GOT3 (cell line): ENCODE results near the gene NCOA1.

Experiments used
- DNase-seq: peaks from one replicate; lab custom pipeline; 2025; ENCODE audit warnings: mixed read lengths; lab: John Stamatoyannopoulos, UW

Gene NCOA1

DNA sequence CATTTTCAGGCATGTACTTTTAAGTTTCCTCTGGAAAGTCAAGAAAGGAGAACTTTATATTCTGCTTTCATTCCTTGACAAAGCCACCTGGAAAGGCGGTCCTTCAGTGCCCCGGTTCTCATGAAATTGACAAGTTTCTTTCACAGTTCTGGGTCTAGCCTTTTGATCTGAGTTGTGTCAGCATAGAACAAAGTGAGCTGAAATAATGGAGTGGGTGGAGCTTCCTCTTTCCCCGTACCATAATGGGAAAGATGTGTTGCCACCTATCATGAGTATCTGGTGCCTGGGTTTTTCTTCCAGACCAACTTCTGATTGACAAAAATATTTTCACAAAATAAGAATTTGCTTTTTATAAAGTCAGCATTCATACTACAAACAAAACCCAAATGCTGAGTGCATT lies 252.9 kb downstream of the NCOA1 start:
- DNase-seq, result no peak

GRCh38 chr2:24744356-24744755 lies 253.3 kb downstream of the NCOA1 start:
- no peak for DNase-seq

GRCh38 chr2:24745825-24746224 lies 254.8 kb downstream of the NCOA1 start:
- no peak for DNase-seq

- DNase-seq, result no peak
Measured at GRCh38 chr2:24747299-24747698, 256.2 kb downstream of the NCOA1 start.

- DNase-seq, result no peak
Measured at GRCh38 chr2:24749069-24749691, 258.1 kb downstream of the NCOA1 start.

DNA sequence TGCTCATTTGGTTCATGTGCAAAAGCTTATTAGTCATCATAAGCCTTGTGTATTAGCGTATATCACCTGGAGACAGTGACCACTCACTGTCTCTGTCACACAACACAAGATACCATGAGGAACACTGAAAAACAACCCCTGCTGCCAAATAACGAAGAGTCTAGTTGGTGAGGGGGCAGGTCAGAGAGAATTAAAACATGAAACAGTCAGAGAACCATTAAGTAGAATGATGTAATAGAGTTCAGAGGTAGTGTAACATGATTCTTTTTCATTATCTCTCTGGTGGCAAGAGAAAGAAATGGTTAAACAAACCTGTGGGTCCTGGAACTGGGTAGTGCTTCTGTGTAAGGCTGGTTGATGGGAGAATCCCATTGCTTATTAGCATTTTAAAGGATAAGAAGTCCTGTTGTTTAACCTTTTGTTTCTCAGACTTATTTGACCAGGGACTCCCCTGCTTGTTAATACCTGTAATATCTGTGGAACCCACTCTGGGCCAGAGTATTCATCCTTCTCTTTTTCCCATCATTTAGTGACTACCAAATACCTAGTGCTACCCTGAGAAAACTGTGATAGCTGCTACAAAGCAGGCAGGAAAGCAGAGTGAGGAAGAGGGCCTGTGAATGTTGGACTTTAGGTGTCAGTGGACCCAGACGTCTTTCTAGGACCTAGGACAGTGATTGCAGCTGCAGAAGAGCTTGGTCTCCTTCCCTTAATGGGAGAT lies 264.1 kb downstream of the NCOA1 start:
- DNase-seq, result no peak

- no peak for DNase-seq
Measured at GRCh38 chr2:24756789-24757188, 265.7 kb downstream of the NCOA1 start.

GRCh38 chr2:24761866-24762265 lies 270.8 kb downstream of the NCOA1 start:
- DNase-seq, result no peak

GRCh38 chr2:24762518-24762917 lies 271.5 kb downstream of the NCOA1 start:
- DNase-seq, result no peak

- no peak for DNase-seq
Measured at GRCh38 chr2:24763843-24764242, 272.8 kb downstream of the NCOA1 start.

DNA sequence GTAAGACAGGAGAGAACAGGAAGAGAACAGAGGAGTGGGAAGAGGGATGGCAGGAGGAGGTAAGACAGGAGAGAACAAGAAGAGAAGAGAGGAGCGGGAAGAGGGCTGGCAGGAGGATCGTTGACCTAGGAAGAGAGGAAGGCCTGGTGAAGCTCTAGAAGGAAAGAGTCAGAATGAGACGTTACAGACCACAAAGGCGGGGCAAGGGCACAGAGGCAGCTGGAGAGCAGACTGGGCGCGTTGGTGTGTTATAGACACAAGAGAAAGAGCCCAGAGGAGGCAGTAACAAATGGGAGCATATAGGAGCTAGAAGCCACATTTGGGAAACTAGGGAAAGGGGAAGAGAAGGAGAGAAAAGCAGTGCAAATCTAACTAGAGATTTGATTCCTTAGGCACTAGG lies 275.6 kb downstream of the NCOA1 start:
- DNase-seq, result no peak

DNA sequence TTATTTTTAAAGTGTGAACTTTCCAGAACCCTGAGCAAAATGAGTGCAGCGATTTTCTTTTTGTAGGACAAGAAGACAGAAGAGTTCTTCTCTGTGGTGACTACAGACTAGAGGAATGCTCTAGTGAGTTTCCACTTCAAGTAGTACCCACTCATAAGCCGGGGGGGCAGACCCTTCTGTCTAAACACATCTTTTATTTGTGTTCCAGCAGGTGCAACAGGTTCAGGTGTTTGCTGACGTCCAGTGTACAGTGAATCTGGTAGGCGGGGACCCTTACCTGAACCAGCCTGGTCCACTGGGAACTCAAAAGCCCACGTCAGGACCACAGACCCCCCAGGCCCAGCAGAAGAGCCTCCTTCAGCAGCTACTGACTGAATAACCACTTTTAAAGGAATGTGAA lies 277.0 kb downstream of the NCOA1 start:
- DNase-seq, result no peak

- no peak for DNase-seq
Measured at GRCh38 chr2:24768601-24769000, 277.5 kb downstream of the NCOA1 start.

DNA sequence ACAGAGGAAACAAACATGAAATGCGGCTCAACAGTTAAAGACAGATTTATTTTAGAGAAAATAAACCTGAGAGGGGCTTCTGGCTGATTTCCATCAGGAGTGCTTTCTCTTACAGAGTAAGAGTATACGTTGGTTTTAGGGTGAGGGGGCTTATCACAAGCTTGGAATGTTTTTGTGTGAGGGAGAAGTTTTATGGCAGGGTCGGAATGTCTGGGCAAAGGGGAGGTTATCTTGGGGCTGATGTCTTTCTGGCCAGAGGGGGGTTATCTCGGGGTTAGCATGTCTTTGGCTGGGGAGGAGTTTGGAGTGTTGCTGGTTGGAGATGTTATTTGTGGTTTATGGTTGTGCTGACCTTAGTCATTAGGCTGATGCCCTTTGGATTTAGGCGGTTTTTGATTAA lies 280.0 kb downstream of the NCOA1 start:
- no peak for DNase-seq

GRCh38 chr2:24771764-24772586 lies 280.9 kb downstream of the NCOA1 start:
- no peak for DNase-seq

- DNase-seq, result no peak
Measured at GRCh38 chr2:24774373-24774772, 283.3 kb downstream of the NCOA1 start.

- DNase-seq, result no peak
Measured at GRCh38 chr2:24779116-24779515, 288.1 kb downstream of the NCOA1 start.

DNA sequence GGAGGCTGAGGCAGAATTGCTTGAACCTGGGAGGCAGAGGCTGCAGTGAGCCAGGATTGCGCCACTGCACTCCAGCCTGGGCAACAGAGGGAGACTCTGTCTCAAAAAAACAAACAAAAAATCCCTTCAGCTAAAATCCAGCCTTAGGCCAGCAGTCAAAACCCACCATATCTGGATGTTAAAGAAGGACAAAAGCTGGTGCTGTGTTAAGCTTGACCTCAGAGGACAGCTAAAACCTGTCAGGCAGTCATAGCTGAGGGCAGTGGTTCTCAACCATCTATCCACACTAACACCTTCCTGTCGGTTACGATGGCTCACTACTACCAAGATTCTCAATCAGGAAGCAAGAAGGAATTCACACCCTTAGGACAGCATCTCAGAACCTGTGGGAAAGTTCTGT lies 292.6 kb downstream of the NCOA1 start:
- DNase-seq, result no peak

DNA sequence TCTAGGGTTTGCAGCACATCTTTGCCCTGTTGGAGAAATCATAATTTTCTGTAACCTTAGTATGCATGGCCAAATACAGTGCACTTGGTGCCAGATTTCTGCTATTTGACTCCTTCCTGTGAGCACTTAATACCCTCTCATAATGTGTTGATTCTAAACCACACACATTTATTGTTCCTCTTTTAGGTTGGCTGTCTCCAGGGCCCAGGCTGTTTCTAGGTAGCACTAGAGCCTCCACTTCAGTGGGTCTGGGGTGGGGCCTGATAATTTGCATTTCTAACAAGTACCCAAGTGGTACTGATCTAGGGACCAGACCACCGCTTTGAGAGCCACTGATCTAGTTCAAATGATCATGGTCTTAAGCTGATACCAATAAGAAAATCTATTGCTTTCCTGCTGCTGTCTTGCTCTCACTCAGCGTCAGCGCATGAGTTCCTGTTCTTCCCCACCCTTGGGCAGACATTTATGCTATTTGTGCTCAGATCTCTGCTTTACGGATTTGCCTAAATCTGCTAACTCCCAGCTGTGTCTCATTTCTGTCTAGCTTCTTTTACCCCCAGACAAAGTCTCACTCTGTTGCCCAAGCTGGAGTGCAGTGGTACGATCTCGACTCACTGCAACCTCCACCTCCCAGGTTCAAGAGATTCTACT lies 294.7 kb downstream of the NCOA1 start:
- DNase-seq, result no peak

DNA sequence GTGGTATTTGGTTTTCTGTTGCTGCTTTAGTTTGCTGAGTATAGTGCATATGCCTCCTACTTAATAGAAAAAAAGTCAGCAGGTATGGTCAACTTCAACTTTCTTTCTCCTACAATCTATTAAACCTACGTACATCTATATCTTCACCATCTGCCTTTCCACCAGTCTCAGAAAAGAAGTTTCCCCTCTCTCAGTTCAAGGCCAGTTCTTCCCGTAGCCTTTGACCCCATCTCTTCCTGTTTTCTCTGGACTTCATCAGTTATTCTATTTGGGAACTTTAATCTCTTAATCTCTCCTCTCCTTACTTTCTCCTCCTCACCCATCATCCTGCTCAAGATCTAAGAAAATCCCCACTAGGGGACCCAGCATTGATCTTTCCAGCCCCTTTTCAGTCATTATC lies 296.5 kb downstream of the NCOA1 start:
- no peak for DNase-seq

GRCh38 chr2:24788816-24789215 lies 297.8 kb downstream of the NCOA1 start:
- DNase-seq, result no peak

GRCh38 chr2:24791452-24791851 lies 300.4 kb downstream of the NCOA1 start:
- no peak for DNase-seq

- no peak for DNase-seq
Measured at GRCh38 chr2:24792542-24792873, 301.5 kb downstream of the NCOA1 start.
